CD14-positive monocyte (primary cell): ENCODE measurements around the gene FZD2. TPM values are rescaled to one million over a fixed set of nuclear protein-coding genes. Genes with fewer than 3 reads are reported as not detected.

Experiments used
- DNase-seq, 3 donors: peaks; one replicate each; pipeline ENCODE4 v3.0.0-alpha.2; 2011 to 2022
- H2AFZ ChIP-seq: 2 replicates; pipeline ENCODE4 v1.6.0; 2012; ENCODE audit warnings: mild to moderate bottlenecking, low read depth, low read length, inconsistent platforms; ENCODE audit not compliant: insufficient read depth, poor library complexity, severe bottlenecking
- H3K27ac ChIP-seq, 2 donors: 1 replicate in 1 of 2; 2 replicates in 1 of 2; pipeline ENCODE4 v1.5.1; 2012 to 2013; ENCODE audit warnings: low read length in 2 of 2, control low read depth in 1 of 2, inconsistent platforms in 1 of 2, low read depth in 1 of 2, mild to moderate bottlenecking in 1 of 2
- H3K27me3 ChIP-seq, 2 donors: one replicate each; pipeline versions ENCODE4 v1.6.0 to v1.6.1; 2011 to 2013; ENCODE audit warnings: low read length in 2 of 2; ENCODE audit not compliant: control insufficient read depth in 2 of 2, insufficient read depth in 2 of 2
- H3K36me3 ChIP-seq, 2 donors: replicated peaks in 1 of 2; 1 replicate in 1 of 2; 2 replicates in 1 of 2; pipeline versions ENCODE4 v1.5.1 to v1.6.1; 2012 to 2013; ENCODE audit warnings: low read length in 2 of 2, control low read depth in 1 of 2, inconsistent platforms in 1 of 2, mild to moderate bottlenecking in 1 of 2; ENCODE audit not compliant: insufficient read depth in 2 of 2, control insufficient read depth in 1 of 2
- H3K4me1 ChIP-seq, 2 donors: 1 replicate in 1 of 2; 2 replicates in 1 of 2; pipeline versions ENCODE4 v1.5.1 to v1.6.1; 2012 to 2013; ENCODE audit warnings: low read length in 2 of 2, control low read depth in 1 of 2, inconsistent platforms in 1 of 2, mild to moderate bottlenecking in 1 of 2, moderate library complexity in 1 of 2; ENCODE audit not compliant: insufficient read depth in 2 of 2, control insufficient read depth in 1 of 2
- H3K4me2 ChIP-seq: replicated peaks from 2 replicates; pipeline ENCODE3; 2012; ENCODE audit warnings: low read length, moderate library complexity, mild to moderate bottlenecking; ENCODE audit not compliant: poor library complexity, severe bottlenecking; ENCODE audit errors: extremely low read depth
- H3K4me3 ChIP-seq, 3 experiments: fragments of 200-600 bp in 1 of 3; sonication (generic) in 1 of 3; replicated peaks in 1 of 3; 1 replicate in 2 of 3; 2 replicates in 1 of 3; pipeline ENCODE4 v1.5.1; 2011 to 2013; ENCODE audit warnings: low read length in 3 of 3, mild to moderate bottlenecking in 3 of 3, control low read depth in 2 of 3, low read depth in 2 of 3, inconsistent platforms in 1 of 3, moderate library complexity in 1 of 3
- H3K79me2 ChIP-seq: 2 replicates; pipeline ENCODE4 v1.6.0; 2012; ENCODE audit warnings: mild to moderate bottlenecking, control low read depth, inconsistent platforms, low read length, moderate library complexity; ENCODE audit not compliant: insufficient read depth
- H3K9ac ChIP-seq: 2 replicates; pipeline ENCODE4 v1.6.0; 2017; ENCODE audit warnings: low read length, mild to moderate bottlenecking; ENCODE audit not compliant: insufficient read depth, poor library complexity, severe bottlenecking
- H3K9me3 ChIP-seq, 2 donors: replicated peaks in 1 of 2; 1 replicate in 1 of 2; 2 replicates in 1 of 2; pipeline versions ENCODE4 v1.5.1 to v1.6.1; 2012 to 2013; ENCODE audit warnings: low read length in 2 of 2, control low read depth in 1 of 2; ENCODE audit not compliant: control insufficient read depth in 1 of 2, insufficient read depth in 1 of 2
- H4K20me1 ChIP-seq: 2 replicates; pipeline ENCODE4 v1.6.0; 2012; ENCODE audit warnings: mild to moderate bottlenecking, low read length, control low read depth, moderate library complexity; ENCODE audit not compliant: insufficient read depth
- H3K27ac Mint-ChIP-seq, 7 donors: one replicate each; pipeline ENCODE4 v1.8.0; 2020; ENCODE audit warnings: mild to moderate bottlenecking in 7 of 7, mixed read lengths in 7 of 7, moderate library complexity in 6 of 7, inconsistent platforms in 2 of 7
- H3K27me3 Mint-ChIP-seq, 3 donors: one replicate each; pipeline ENCODE4 v1.8.0; 2021 to 2022; ENCODE audit warnings: low read depth in 3 of 3, mild to moderate bottlenecking in 3 of 3, mixed read lengths in 3 of 3, moderate library complexity in 3 of 3, inconsistent platforms in 1 of 3
- H3K36me3 Mint-ChIP-seq, 2 donors: one replicate each; pipeline ENCODE4 v1.8.0; 2020; ENCODE audit warnings: mixed read lengths in 2 of 2, inconsistent platforms in 1 of 2, mild to moderate bottlenecking in 1 of 2
- H3K4me1 Mint-ChIP-seq: one replicate; pipeline ENCODE4 v1.8.0; 2020; ENCODE audit warnings: mild to moderate bottlenecking, mixed read lengths
- H3K4me3 Mint-ChIP-seq, 2 donors: one replicate each; pipeline ENCODE4 v1.8.0; 2020; ENCODE audit warnings: mild to moderate bottlenecking in 2 of 2, mixed read lengths in 2 of 2, moderate library complexity in 1 of 2
- H3K9me3 Mint-ChIP-seq, 7 donors: one replicate each; pipeline ENCODE4 v1.8.0; 2020 to 2022; ENCODE audit warnings: mixed read lengths in 7 of 7, mild to moderate bottlenecking in 6 of 7, moderate library complexity in 6 of 7, inconsistent platforms in 2 of 7
- CTCF ChIP-seq: fragments of 200-600 bp; IDR thresholded peaks from one replicate; pipeline ENCODE4 v1.8.0; 2022; ENCODE audit warnings: antibody characterized with exemption, mild to moderate bottlenecking
- WGBS: methylation state at CpG from one replicate; pipeline ENCODE4 v1.1.5; 2013; ENCODE audit warnings: missing lambda C conversion rate; ENCODE audit not compliant: insufficient coverage; 5-methylcytosine and 5-hydroxymethylcytosine counted together
- intact Hi-C, 2 donors: fragments of 100-400 bp; cut with micrococcal nuclease; formaldehyde crosslinking; loops; one replicate each; pipeline versions ENCODE4 v1.15.0 to v1.15.1; 2023
- polyA plus RNA-seq, 3 donors: library from polyadenylated mRNA; depleted of rRNA in 1 of 3; unstranded in 2 of 3; stranded (reverse) in 1 of 3; fragments of 300-500 nt in 2 of 3; fragments of >200 nt in 1 of 3; fragmentation: Illumina TruSeq in 2 of 3; gene quantifications; 1 replicate in 2 of 3; 2 replicates in 1 of 3; pipeline ENCODE4 v1.2.3, GENCODE V29; 2012 to 2021

FZD2 gene
- polyA plus RNA-seq, 3 donors: 3.1 to 7.2 (median 6.2) TPM

- H3K4me3 ChIP-seq: no peak overlapping the region
- no peak overlapping the region for H3K4me2 ChIP-seq
Observed at GRCh38 chr17:44555099-44555498, 2.2 kb upstream of the FZD2 start.

GRCh38 chr17:44556166-44556831 lies 985 bp upstream of the FZD2 start:
- no peaks in the 10 kb centered on the region for H3K36me3 ChIP-seq
- H3K4me1 Mint-ChIP-seq: peaks cover 50% of the 10 kb centered on the region
- 0% methylated on average over 13 of the region's 28 CpGs for WGBS
- peaks cover 22% of the 10 kb centered on the region for H4K20me1 ChIP-seq
- H3K9me3 ChIP-seq: peaks cover 5% of the 10 kb centered on the region in 2 donors
- peaks cover 28 to 45% of the 10 kb centered on the region in 2 donors for H3K4me1 ChIP-seq
- DNase-seq: peak; percentile 30 to 47 (median 47)
- peak overlapping the region; percentile 81 to 85 for H3K27ac ChIP-seq
- peak overlapping the region; percentile 86 to 97 (median 94) for H3K27ac Mint-ChIP-seq
- peaks cover 0 to 17% of the 10 kb centered on the region in 2 donors for H3K27me3 ChIP-seq
- peaks cover 12% of the 10 kb centered on the region for H3K79me2 ChIP-seq
- H2AFZ ChIP-seq: peak overlapping the region; percentile 96
- peak overlapping the region; percentile 80 for H3K9ac ChIP-seq
- intact Hi-C loops: no loop called here
- peak overlapping the region; percentile 93 for H3K4me2 ChIP-seq
- H3K4me3 Mint-ChIP-seq: peak overlapping the region; percentile 95 to 96
- H3K9me3 Mint-ChIP-seq: peaks cover 0 to 11% (median 4%) of the 10 kb centered on the region in 7 donors
- H3K36me3 Mint-ChIP-seq: peaks cover 16 to 18% of the 10 kb centered on the region in 2 donors
- TF ChIP-seq CTCF: no peak
- peaks cover 14 to 28% (median 24%) of the 10 kb centered on the region in 3 donors for H3K27me3 Mint-ChIP-seq
- peak overlapping the region; percentile 67 to 98 (median 97) for H3K4me3 ChIP-seq

More at GRCh38 chr17:44555099-44555498, 2.2 kb upstream of the FZD2 start:
- peaks cover 5% of the 10 kb centered on the region in 2 donors for H3K9me3 ChIP-seq
- intact Hi-C loops: no loop called here
- Mint-ChIP-seq H3K27ac (no peak overlapping the region), H3K36me3 (peaks cover 13% of the 10 kb centered on the region in 2 donors), H3K4me3 (no peak overlapping the region), H3K9me3 (peaks cover 0 to 11% (median 4%) of the 10 kb centered on the region in 7 donors), H3K27me3 (peaks cover 16 to 22% (median 19%) of the 10 kb centered on the region in 3 donors), H3K4me1 (peaks cover 41% of the 10 kb centered on the region)
- 60% methylated on average over 3 of the region's 5 CpGs for WGBS
- no peaks in the 10 kb centered on the region for H3K36me3 ChIP-seq
- peaks cover 29 to 50% of the 10 kb centered on the region in 2 donors for H3K4me1 ChIP-seq
- no peak for DNase-seq
- peaks cover 20% of the 10 kb centered on the region for H4K20me1 ChIP-seq
- H3K79me2 ChIP-seq: peaks cover 12% of the 10 kb centered on the region
- H3K27me3 ChIP-seq: peaks cover 0 to 17% of the 10 kb centered on the region in 2 donors
- H3K9ac ChIP-seq: no peak overlapping the region
- TF ChIP-seq CTCF: no peak
- no peak overlapping the region for H2AFZ ChIP-seq
- H3K27ac ChIP-seq: no peak overlapping the region
